HCT116 (cell line): ENCODE data around the gene SHISA8. TPM values are rescaled to one million over a fixed set of nuclear protein-coding genes. Genes with fewer than 3 reads are reported as not detected.

Experiments
- ATAC-seq: fragments of 200-7000 bp; cut with Tn5 transposase; 2 replicates; pipeline ENCODE4 v1.9.1; 2020; ENCODE audit warnings: mild to moderate bottlenecking, moderate library complexity
- BruUV-seq: library from RNA; stranded (reverse); fragments of 400-500 nt; replicated peaks from 2 replicates; lab custom pipeline; 2021; lab: Mats Ljungman, UMichigan
- CTCF ChIA-PET: fragments of 300-600 bp; sonication (Branson Sonifier 250); formaldehyde crosslinking; loops from one replicate; lab custom pipeline; 2021; ENCODE audit warnings: antibody characterized with exemption; lab: Charles Lee
- POLR2A ChIA-PET: fragments of 300-600, 350-600 bp; sonication (Branson Sonifier 250); formaldehyde crosslinking; loops from one replicate; lab custom pipeline; 2021; ENCODE audit warnings: antibody characterized with exemption; lab: Charles Lee
- RAD21 ChIA-PET, 2 experiments: fragments of 300-600 bp; sonication (Branson Sonifier 250); formaldehyde crosslinking; loops; one replicate each; lab custom pipeline; 2023; ENCODE audit warnings: low total read pairs in 2 of 2; ENCODE audit not compliant: uncharacterized antibody in 2 of 2, unreplicated experiment in 2 of 2, low non-redundant PET in 1 of 2; lab: Charles Lee
- DNase-seq: peaks from one replicate; pipeline ENCODE4 v3.0.0-alpha.2; 2010; ENCODE audit warnings: low read depth, low spot score
- H2AFZ ChIP-seq: fragments of 200-600 bp; shearing (Covaris generic), sonication (generic); 2 replicates; pipeline ENCODE4 v1.6.1; 2017; ENCODE audit warnings: low read depth, mixed run types, mixed read lengths, antibody characterized with exemption, low read length; ENCODE audit not compliant: poor library complexity, severe bottlenecking
- H3K27ac ChIP-seq: 2 replicates; pipeline ENCODE4 v1.5.1; 2012; ENCODE audit warnings: low read depth, low read length
- H3K27me3 ChIP-seq: fragments of 200-600 bp; sonication (generic); 2 replicates; pipeline ENCODE4 v1.6.1; 2016; ENCODE audit warnings: mixed run types, low read length, mixed read lengths; ENCODE audit not compliant: insufficient read depth
- H3K36me3 ChIP-seq, 2 experiments: fragments of 200-500 bp in 1 of 2; fragments of 200-600 bp in 1 of 2; sonication (Bioruptor generic) in 1 of 2; sonication (generic) in 1 of 2; 2 replicates each; pipeline versions ENCODE4 v1.5.1 to v1.6.1; 2014 to 2016; ENCODE audit warnings: low read length in 2 of 2, inconsistent platforms in 1 of 2, mixed read lengths in 1 of 2, mixed run types in 1 of 2; ENCODE audit not compliant: insufficient read depth in 2 of 2, control insufficient read depth in 1 of 2
- H3K4me1 ChIP-seq, 2 experiments: fragments of 200-600 bp in 1 of 2; sonication (generic) in 1 of 2; 2 replicates each; pipeline versions ENCODE4 v1.5.1 to v1.6.1; 2012 to 2017; ENCODE audit warnings: low read length in 2 of 2, inconsistent platforms in 1 of 2, mild to moderate bottlenecking in 1 of 2, mixed read lengths in 1 of 2, mixed run types in 1 of 2, moderate library complexity in 1 of 2; ENCODE audit not compliant: insufficient read depth in 2 of 2, control insufficient read depth in 1 of 2
- H3K4me2 ChIP-seq: fragments of 200-600 bp; sonication (generic); 2 replicates; pipeline ENCODE4 v1.6.1; 2017; ENCODE audit warnings: mixed run types, low read length, mixed read lengths
- H3K4me3 ChIP-seq, 2 experiments: fragments of 200-600 bp in 1 of 2; sonication (generic) in 1 of 2; replicated peaks in 1 of 2; 2 replicates each; pipeline ENCODE4 v1.5.1; 2011 to 2016; ENCODE audit warnings: low read length in 2 of 2, control low read depth in 1 of 2, low read depth in 1 of 2, mild to moderate bottlenecking in 1 of 2, mixed read lengths in 1 of 2, mixed run types in 1 of 2
- H3K79me2 ChIP-seq: fragments of 200-600 bp; sonication (generic); 2 replicates; pipeline ENCODE4 v1.6.1; 2017; ENCODE audit warnings: mild to moderate bottlenecking, mixed run types, low read length, moderate library complexity, mixed read lengths; ENCODE audit not compliant: insufficient read depth
- H3K9ac ChIP-seq: fragments of 200-600 bp; sonication (generic); 2 replicates; pipeline ENCODE4 v1.6.1; 2016; ENCODE audit warnings: low read length, mixed read lengths
- H3K9me2 ChIP-seq: fragments of 200-600 bp; sonication (generic), shearing (Covaris generic); 2 replicates; pipeline ENCODE4 v1.6.1; 2017; ENCODE audit warnings: mixed run types, mild to moderate bottlenecking, moderate library complexity; ENCODE audit not compliant: insufficient read depth
- H3K9me3 ChIP-seq, 2 experiments: fragments of 200-500 bp in 1 of 2; fragments of 200-600 bp in 1 of 2; sonication (Bioruptor generic) in 1 of 2; sonication (generic) in 1 of 2; 2 replicates each; pipeline ENCODE4 v1.6.1; 2014 to 2017; ENCODE audit warnings: low read length in 2 of 2, mixed read lengths in 2 of 2, inconsistent platforms in 1 of 2, low read depth in 1 of 2, mild to moderate bottlenecking in 1 of 2, mixed run types in 1 of 2, moderate library complexity in 1 of 2; ENCODE audit not compliant: control insufficient read depth in 1 of 2, insufficient read depth in 1 of 2
- H4K20me1 ChIP-seq: fragments of 200-600 bp; sonication (generic), shearing (Covaris generic); 2 replicates; pipeline ENCODE4 v1.6.1; 2017; ENCODE audit warnings: mixed run types, mild to moderate bottlenecking, moderate library complexity; ENCODE audit not compliant: insufficient read depth
- CBX3 ChIP-seq: IDR thresholded peaks from 2 replicates; pipeline ENCODE4 v1.6.1; 2012; ENCODE audit warnings: low read depth
- CEBPB ChIP-seq: IDR thresholded peaks from 2 replicates; pipeline ENCODE4 v1.6.1; 2012; ENCODE audit warnings: low read depth
- CTCF ChIP-seq, 3 experiments: fragments of 200-600 bp in 1 of 3; sonication (generic) in 1 of 3; IDR thresholded peaks in 2 of 3; conservative IDR thresholded peaks in 1 of 3; 2 replicates each; pipeline ENCODE4 v1.5.1; 2012 to 2017; ENCODE audit warnings: low read depth in 2 of 3, low read length in 2 of 3, antibody characterized with exemption in 1 of 3, borderline replicate concordance in 1 of 3, control low read depth in 1 of 3, mild to moderate bottlenecking in 1 of 3, mixed read lengths in 1 of 3, mixed run types in 1 of 3, moderate library complexity in 1 of 3; ENCODE audit not compliant: insufficient read depth in 1 of 3
- EGR1 ChIP-seq: IDR thresholded peaks from 2 replicates; pipeline ENCODE4 v1.6.1; 2012; ENCODE audit warnings: low read depth
- ELF1 ChIP-seq: IDR thresholded peaks from 2 replicates; pipeline ENCODE4 v1.6.1; 2012; ENCODE audit warnings: low read depth, borderline replicate concordance
- EZH2 ChIP-seq: fragments of 200-600 bp; sonication (generic); IDR thresholded peaks from 2 replicates; pipeline ENCODE4 v1.6.1; 2017; ENCODE audit warnings: antibody characterized with exemption, mixed run types
- POLR2A ChIP-seq: IDR thresholded peaks from 2 replicates; pipeline ENCODE4 v1.7.0; 2011; ENCODE audit warnings: borderline replicate concordance; ENCODE audit not compliant: insufficient read depth, insufficient read length; ENCODE audit errors: extremely low read depth
- POLR2AphosphoS5 ChIP-seq: IDR thresholded peaks from 2 replicates; pipeline ENCODE4 v1.6.1; 2011; ENCODE audit warnings: mild to moderate bottlenecking, low read depth, low read length, moderate library complexity
- RAD21 ChIP-seq: IDR thresholded peaks from 2 replicates; pipeline ENCODE4 v1.6.1; 2012; ENCODE audit warnings: low read depth, mild to moderate bottlenecking
- SIN3A ChIP-seq: IDR thresholded peaks from 2 replicates; pipeline ENCODE4 v1.6.1; 2012; ENCODE audit warnings: low read depth
- SP1 ChIP-seq: IDR thresholded peaks from 2 replicates; pipeline ENCODE4 v1.6.1; 2012; ENCODE audit warnings: low read depth
- SRF ChIP-seq: IDR thresholded peaks from 2 replicates; pipeline ENCODE4 v1.6.1; 2012; ENCODE audit warnings: low read depth
- YY1 ChIP-seq: IDR thresholded peaks from 2 replicates; pipeline ENCODE4 v1.6.1; 2011; ENCODE audit warnings: low read length, low read depth, moderate library complexity, mild to moderate bottlenecking; ENCODE audit not compliant: insufficient replicate concordance; ENCODE audit errors: extremely low read depth
- intact Hi-C: fragments of 100-400 bp; cut with micrococcal nuclease; formaldehyde crosslinking; loops from 2 replicates; pipeline ENCODE4 v1.10.0; 2022
- total RNA-seq: library from RNA; stranded (reverse); gene quantifications from one replicate; pipeline ENCODE4 v1.2.1, GENCODE V29; 2021; ENCODE audit not compliant: unreplicated experiment
- TF ChIP-seq, protein P1 (sequence below): IDR thresholded peaks from 2 replicates; pipeline ENCODE4 v1.6.1; 2012

SHISA8 gene
- total RNA-seq, 1 experiment from 2014 or later: 13.9 TPM

- CTCF ChIA-PET: no interaction called here
- Histone ChIP-seq H3K79me2 (no peaks in the 10 kb centered on the region), H3K9ac (no peak overlapping the region), H3K27me3 (no peaks in the 10 kb centered on the region), H3K9me2 (no peaks in the 10 kb centered on the region), H3K4me1 (peaks cover 2 to 10% of the 10 kb centered on the region in 2 experiments; a peak in 1 of 4 replicates), H4K20me1 (no peaks in the 10 kb centered on the region), H3K36me3 (no peaks in the 10 kb centered on the region), H3K9me3 (no peaks in the 10 kb centered on the region), H3K4me2 (no peak overlapping the region), H2AFZ (no peak overlapping the region), H3K27ac (no peak overlapping the region), H3K4me3 (no peak overlapping the region)
- POLR2A ChIA-PET: no interaction called here
- ATAC-seq: no peak
- no peak for DNase-seq
- RAD21 ChIA-PET: no interaction called here
- BruUV-seq: no TSS peak
- TF ChIP-seq, protein P1, sequence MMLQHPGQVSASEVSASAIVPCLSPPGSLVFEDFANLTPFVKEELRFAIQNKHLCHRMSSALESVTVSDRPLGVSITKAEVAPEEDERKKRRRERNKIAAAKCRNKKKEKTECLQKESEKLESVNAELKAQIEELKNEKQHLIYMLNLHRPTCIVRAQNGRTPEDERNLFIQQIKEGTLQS: no peak
- intact Hi-C loops: no loop called here
Observed at GRCh38 chr22:41923595-41924276, 8.9 kb upstream of the SHISA8 start.

GRCh38 chr22:41922940-41923594 lies 8.2 kb upstream of the SHISA8 start:
- no peaks in the 10 kb centered on the region for H3K9me2 ChIP-seq
- ChIA-PET RAD21 (no interaction called here), CTCF (no interaction called here), POLR2A (no interaction called here)
- H3K9me3 ChIP-seq: no peaks in the 10 kb centered on the region
- BruUV-seq: no TSS peak
- no peak for DNase-seq
- H3K79me2 ChIP-seq: no peaks in the 10 kb centered on the region
- H3K4me3 ChIP-seq: no peak overlapping the region
- H4K20me1 ChIP-seq: no peaks in the 10 kb centered on the region
- intact Hi-C loops: no loop called here
- no peak overlapping the region for H2AFZ ChIP-seq
- TF ChIP-seq SP1 (no peak), POLR2A (no peak), YY1 (no peak), EGR1 (no peak), SIN3A (no peak), ELF1 (no peak), SRF (no peak), EZH2 (no peak), CBX3 (no peak), RAD21 (no peak), CTCF (IDR thresholded peaks at IDR 0.05 in 2 of 3, conservative IDR thresholded peaks at IDR 0.05 in 1 of 3; ENCODE audit: borderline replicate concordance in 1 of 3, insufficient read depth in 1 of 3, low read depth in 2 of 3, low read length in 2 of 3) (no peak), CEBPB (no peak), POLR2AphosphoS5 (no peak)
- H3K4me1 ChIP-seq: peaks cover 8 to 17% of the 10 kb centered on the region in 2 experiments; a peak in 3 of 4 replicates
- no peak for ATAC-seq
- H3K27ac ChIP-seq: no peak overlapping the region
- H3K27me3 ChIP-seq: no peaks in the 10 kb centered on the region
- no peaks in the 10 kb centered on the region for H3K36me3 ChIP-seq
- no peak overlapping the region for H3K9ac ChIP-seq
- no peak overlapping the region for H3K4me2 ChIP-seq
